Stimulated activated CD8-positive, alpha-beta memory T cell treated with anti-CD3 and anti-CD28 coated beads, Interleukin-12 subunit alpha, Interleukin-12 subunit beta, amount 100 ng/mL, for 4 hours (primary cell): ENCODE measurements around the gene ARGFX.
"Not testable (repeated sequence)": the region's sequence is repeated elsewhere in the genome, so short reads cannot be mapped to it uniquely, and the experiment has no call there.

Source experiments
- DNase-seq: peaks from one replicate; pipeline ENCODE4 v3.0.0-alpha.2; 2020; ENCODE audit warnings: low read depth

The ARGFX gene

DNA sequence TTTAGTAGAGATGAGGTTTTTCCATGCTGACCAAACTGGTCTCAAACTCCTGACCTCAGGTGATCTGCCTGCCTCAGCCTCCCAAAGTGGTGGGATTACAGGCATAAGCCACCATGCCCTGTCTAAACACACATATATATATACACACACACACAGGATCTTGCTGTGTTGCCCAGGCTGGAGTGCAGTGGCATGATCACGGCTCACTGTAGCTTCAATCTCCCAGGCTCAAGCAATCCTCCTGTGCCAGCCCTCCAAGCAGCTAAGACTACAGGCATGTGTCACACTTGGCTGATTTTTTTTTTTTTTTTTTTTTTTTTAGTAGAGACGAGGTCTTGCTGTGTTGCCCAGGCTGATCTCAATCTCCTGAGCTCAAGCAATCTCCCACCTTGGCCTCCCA lies 32.2 kb downstream of the ARGFX start:
- not testable (repeated sequence) for DNase-seq

DNA sequence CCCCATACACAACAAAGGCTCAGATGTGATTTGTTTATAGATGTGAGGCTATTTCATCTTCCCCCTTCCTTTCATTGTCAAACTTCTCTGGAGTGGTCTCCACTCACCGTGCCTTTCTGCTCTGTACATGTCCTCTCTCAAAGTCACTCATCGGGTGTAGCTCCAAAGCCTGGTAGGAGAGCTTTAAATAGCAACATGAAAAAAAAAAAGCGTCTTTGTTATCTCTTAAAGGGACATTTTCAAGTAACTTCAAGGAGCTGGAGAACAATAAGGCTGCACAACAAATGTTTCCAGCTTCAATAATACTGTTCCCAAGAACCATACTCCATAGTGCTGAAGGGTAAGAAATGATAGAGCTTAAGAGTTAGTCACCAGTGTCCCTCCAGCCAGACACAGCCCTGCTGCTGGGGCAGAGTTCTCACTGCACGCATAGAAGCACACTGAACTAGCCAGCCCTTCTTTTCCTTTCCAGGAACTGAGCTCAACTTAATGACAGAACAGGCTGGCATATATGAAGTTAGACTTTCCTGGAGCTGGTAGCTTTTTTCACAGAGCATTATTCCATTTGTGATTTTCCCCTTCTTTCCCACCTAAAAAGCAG lies 33.6 kb downstream of the ARGFX start:
- no peak for DNase-seq

DNA sequence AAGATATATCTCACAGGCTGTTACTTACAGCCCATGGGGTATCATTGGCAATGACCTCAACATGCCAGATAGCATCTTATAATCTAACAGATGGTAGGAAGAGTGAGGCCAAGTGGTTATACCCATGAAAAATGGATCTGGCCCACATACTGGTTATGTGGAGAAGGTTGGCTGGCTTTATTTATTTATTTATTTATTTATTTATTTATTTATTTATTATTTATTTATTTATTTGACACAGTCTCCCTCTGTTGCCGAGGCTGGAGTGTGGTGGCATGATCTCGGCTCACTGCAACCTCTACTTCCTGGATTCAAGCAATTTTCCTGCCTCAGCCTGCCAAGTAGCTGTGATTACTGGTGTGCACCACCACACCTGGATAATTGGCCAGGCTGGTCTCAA lies 37.0 kb downstream of the ARGFX start:
- no peak for DNase-seq

DNA sequence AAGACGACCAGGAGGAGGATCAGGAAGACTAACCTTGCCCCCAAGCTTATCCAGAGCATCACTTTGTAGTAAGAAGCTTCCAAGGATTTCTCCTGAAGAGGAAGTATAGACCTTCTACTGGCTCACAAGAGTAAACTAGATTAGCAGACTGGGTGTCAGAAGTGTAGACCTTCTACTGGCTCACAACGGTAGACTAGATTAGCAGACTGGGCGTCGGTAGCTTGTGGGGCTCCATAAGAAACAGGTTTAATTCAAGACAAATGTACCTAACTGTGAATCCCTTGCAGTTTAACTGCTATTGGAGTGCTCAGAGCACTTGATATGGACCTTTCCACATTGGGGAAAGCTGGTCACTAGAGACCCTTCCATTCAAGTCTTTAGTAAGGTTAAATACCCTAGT lies 38.4 kb downstream of the ARGFX start:
- DNase-seq: no peak
